ENCODE measurements around the gene UBE2S. TPM values are rescaled to one million over a fixed set of nuclear protein-coding genes. Genes with fewer than 3 reads are reported as not detected.

UBE2S gene
- total RNA-seq, 4 donors from 2014 or later = 3.2 to 141 (median 21.5) TPM

DNA sequence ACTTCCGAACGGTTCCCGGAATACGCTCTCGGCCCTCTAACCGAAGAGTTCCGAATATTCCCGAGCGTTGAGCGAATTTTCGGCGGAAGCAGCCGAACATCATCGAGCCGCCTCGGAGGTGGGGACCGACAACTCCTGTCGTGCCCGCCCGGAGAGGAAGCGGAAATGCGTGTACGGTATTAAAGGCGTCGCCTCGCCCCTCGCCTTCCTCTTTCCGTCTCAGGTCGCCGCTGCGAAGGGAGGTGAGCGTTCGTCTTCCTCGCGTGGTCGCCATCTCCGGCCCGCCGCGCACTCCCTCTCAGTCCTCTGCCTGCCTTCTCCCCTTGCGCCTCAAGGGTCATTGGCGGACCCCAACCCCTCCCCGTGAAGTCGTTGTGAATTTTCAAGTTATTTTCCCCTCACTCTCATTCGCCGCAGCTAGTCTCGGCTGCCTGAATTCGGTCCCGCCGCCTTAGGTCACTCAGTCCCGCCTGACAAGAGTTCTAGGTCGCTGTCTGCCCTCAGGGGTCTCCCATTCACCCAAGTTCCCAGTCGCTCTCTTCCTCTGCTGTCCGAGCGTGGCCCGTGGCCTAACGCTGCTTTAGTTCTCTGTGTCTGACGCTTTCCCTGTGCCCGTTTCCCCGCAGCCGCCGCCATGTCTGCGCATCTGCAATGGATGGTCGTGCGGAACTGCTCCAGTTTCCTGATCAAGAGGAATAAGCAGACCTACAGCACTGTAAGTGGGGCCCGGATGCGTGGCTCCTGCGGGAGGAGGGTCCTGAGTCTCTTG, 21.7 kb downstream of the UBE2S start, which contains the start of gene RPL28:
RPL28 (plus strand) TSS at position 209 of the 769 bp plus-strand sequence; CDS start at position 635, 426 bp downstream.
- H3K9me3 ChIP-seq = no peaks in the 10 kb centered on the region
- intact Hi-C loops (cut with DNase I; ENCODE audit: low total_unique reads) = no loop called here
- peaks cover 17 to 30% of the 10 kb centered on the region in 2 donors for H3K4me1 ChIP-seq
- H3K4me3 ChIP-seq = peak within 1 kb of the TSS; percentile 70 to 86
- DNase-seq = peak; percentile 98 to 100
- H3K27ac ChIP-seq = peak within 1 kb of the TSS; percentile 89 to 97
- no peaks in the 10 kb centered on the region for H3K27me3 ChIP-seq
- TF ChIP-seq CTCF (IDR thresholded peaks at IDR 0.05) (no peak), POLR2A (IDR thresholded peaks at IDR 0.05) (peak; percentile 93 to 98)
- H3K36me3 ChIP-seq = no peaks in the 10 kb centered on the region

GRCh38 chr19:55384920-55385723, 22.5 kb downstream of the UBE2S start:
- DNase-seq = peak; percentile 97 to 98
- H3K9me3 ChIP-seq = no peaks in the 10 kb centered on the region
- H3K4me3 ChIP-seq = peak overlapping the region; percentile 70 to 86
- intact Hi-C loops (cut with DNase I; ENCODE audit: low total_unique reads) = loop anchor here (5.0 kb wide), 1 partner anchor 83 kb away; no protein-coding TSS in a partner anchor
- peaks cover 17 to 30% of the 10 kb centered on the region in 2 donors for H3K4me1 ChIP-seq
- TF ChIP-seq CTCF (IDR thresholded peaks at IDR 0.05) (peak in 1 of 4 experiments; percentile 6), POLR2A (IDR thresholded peaks at IDR 0.05) (no peak)
- H3K27me3 ChIP-seq = no peaks in the 10 kb centered on the region
- H3K27ac ChIP-seq = peak overlapping the region; percentile 89 to 97
- H3K36me3 ChIP-seq = no peaks in the 10 kb centered on the region

GRCh38 chr19:55384131-55384919, 23.3 kb downstream of the UBE2S start, which contains the start of gene TMEM238:
TSS of gene TMEM238 (minus strand) at chr19:55384292. CDS start at chr19:55384259, 33 bp downstream.
- TF ChIP-seq CTCF (IDR thresholded peaks at IDR 0.05) (no peak), POLR2A (IDR thresholded peaks at IDR 0.05) (no peak)
- Histone ChIP-seq H3K27me3 (no peaks in the 10 kb centered on the region), H3K9me3 (no peaks in the 10 kb centered on the region), H3K36me3 (no peaks in the 10 kb centered on the region), H3K4me1 (peaks cover 17 to 30% of the 10 kb centered on the region in 2 donors), H3K27ac (peak within 1 kb of the TSS; percentile 89 to 97), H3K4me3 (peak within 1 kb of the TSS; percentile 70 to 86)
- peak; percentile 37 to 46 for DNase-seq
- intact Hi-C loops (cut with DNase I; ENCODE audit: low total_unique reads) = loop anchor here (5.0 kb wide), 1 partner anchor 82 kb away; no protein-coding TSS in a partner anchor

- peak overlapping the region; percentile 6 to 43 for H3K4me3 ChIP-seq
- no peaks in the 10 kb centered on the region for H3K27me3 ChIP-seq
- peaks cover 17 to 27% of the 10 kb centered on the region in 2 donors for H3K4me1 ChIP-seq
- H3K27ac ChIP-seq = peak overlapping the region; percentile 89 to 97
- H3K36me3 ChIP-seq = no peaks in the 10 kb centered on the region
- TF ChIP-seq CTCF (IDR thresholded peaks at IDR 0.05) (peak in 3 of 4 experiments; percentile 38 to 55 (median 48)), POLR2A (IDR thresholded peaks at IDR 0.05) (peak in 1 of 2 donors; percentile 36)
- intact Hi-C loops (cut with DNase I; ENCODE audit: low total_unique reads) = loop anchor here (5.0 kb wide), 1 partner anchor 81 kb away; no protein-coding TSS in a partner anchor
- peak; percentile 47 to 55 for DNase-seq
- no peaks in the 10 kb centered on the region for H3K9me3 ChIP-seq
Measured at GRCh38 chr19:55383279-55384130, 24.1 kb downstream of the UBE2S start.
